ENCODE measurements around the gene PPHLN1.

DNA sequence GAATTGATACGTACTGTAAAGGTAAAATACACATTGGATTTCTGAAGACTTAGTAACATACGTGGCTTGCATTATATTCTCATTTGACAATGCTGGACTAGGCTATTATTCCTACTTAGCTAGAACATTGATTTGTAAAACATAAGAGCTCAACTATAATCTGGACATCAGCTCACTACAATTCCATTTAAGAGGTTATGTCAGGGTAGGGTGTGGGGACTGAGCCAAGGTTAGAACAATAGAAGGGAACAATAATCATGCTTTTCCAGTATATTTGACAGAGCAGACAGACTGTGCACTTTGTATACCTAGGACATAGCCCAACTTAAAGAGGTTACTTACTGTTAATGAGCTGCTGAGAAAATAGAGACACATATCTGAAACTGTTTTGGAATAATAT, 10.9 kb upstream of the PPHLN1 start:
- TF ChIP-seq, protein P1, sequence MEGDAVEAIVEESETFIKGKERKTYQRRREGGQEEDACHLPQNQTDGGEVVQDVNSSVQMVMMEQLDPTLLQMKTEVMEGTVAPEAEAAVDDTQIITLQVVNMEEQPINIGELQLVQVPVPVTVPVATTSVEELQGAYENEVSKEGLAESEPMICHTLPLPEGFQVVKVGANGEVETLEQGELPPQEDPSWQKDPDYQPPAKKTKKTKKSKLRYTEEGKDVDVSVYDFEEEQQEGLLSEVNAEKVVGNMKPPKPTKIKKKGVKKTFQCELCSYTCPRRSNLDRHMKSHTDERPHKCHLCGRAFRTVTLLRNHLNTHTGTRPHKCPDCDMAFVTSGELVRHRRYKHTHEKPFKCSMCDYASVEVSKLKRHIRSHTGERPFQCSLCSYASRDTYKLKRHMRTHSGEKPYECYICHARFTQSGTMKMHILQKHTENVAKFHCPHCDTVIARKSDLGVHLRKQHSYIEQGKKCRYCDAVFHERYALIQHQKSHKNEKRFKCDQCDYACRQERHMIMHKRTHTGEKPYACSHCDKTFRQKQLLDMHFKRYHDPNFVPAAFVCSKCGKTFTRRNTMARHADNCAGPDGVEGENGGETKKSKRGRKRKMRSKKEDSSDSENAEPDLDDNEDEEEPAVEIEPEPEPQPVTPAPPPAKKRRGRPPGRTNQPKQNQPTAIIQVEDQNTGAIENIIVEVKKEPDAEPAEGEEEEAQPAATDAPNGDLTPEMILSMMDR (IDR thresholded peaks at IDR 0.05), result no peak
- TF ChIP-seq ZFX (IDR thresholded peaks at IDR 0.05; ENCODE audit: borderline replicate concordance), result no peak

Data from 22Rv1 (cell line).